ENCODE data around the gene BACH2. TPM values are rescaled to one million over a fixed set of nuclear protein-coding genes. Genes with fewer than 3 reads are reported as not detected.
"Not testable (repeated sequence)": the region's sequence is repeated elsewhere in the genome, so short reads cannot be mapped to it uniquely, and the experiment has no call there.

BACH2 gene
- total and polyA plus RNA-seq, 2 of the 4 experiments (the other 2 are of a cell fraction) = 1.3 to 1.4 TPM

- ATAC-seq (ENCODE audit: low read depth) = no peak
- no peaks in the 10 kb centered on the region for H3K4me1 ChIP-seq (ENCODE audit: control insufficient read depth, insufficient read depth, low read length)
- no peak overlapping the region for H3K56ac ChIP-seq (ENCODE audit: extremely low read depth, insufficient read depth, low read length)
- no peak overlapping the region for H3K4me2 ChIP-seq (ENCODE audit: low read depth, low read length)
- no peak overlapping the region for H2BK15ac ChIP-seq (ENCODE audit: low read depth, low read length)
- no peak overlapping the region for H2AFZ ChIP-seq (replicated peaks; ENCODE audit: low read length, poor library complexity)
- no peak overlapping the region for H3K14ac ChIP-seq (replicated peaks; ENCODE audit: low read depth, low read length)
- H4K91ac ChIP-seq (ENCODE audit: insufficient read depth, low read depth, low read length) = no peak overlapping the region
- no peak overlapping the region for H2BK20ac ChIP-seq (ENCODE audit: low read depth, low read length)
- H3K36me3 ChIP-seq (ENCODE audit: control insufficient read depth, insufficient read depth, low read length) = no peaks in the 10 kb centered on the region; the same call in 1 of the 2 replicates
- intact Hi-C loops (cut with micrococcal nuclease) (no loop called here), dilution Hi-C loops (cut with HindIII; ENCODE audit: low sequenced_read_pairs, unreplicated experiment) (no loop called here), in situ Hi-C loops (cut with MboI; ENCODE audit: low sequenced_read_pairs) (no loop called here)
- H2BK120ac ChIP-seq (ENCODE audit: low read depth, low read length) = no peak overlapping the region
- no peak overlapping the region for H3K27ac ChIP-seq (ENCODE audit: insufficient read depth, low read length)
- H2AK5ac ChIP-seq (ENCODE audit: low read depth, low read length) = no peak overlapping the region
- H4K8ac ChIP-seq (ENCODE audit: low read depth in 2 of 2, low read length in 2 of 2) = no peak overlapping the region
- H3K9me1 ChIP-seq (ENCODE audit: insufficient read depth, low read length) = no peaks in the 10 kb centered on the region; the same call in 1 of the 2 replicates
- no peak overlapping the region for H4K5ac ChIP-seq (ENCODE audit: low read depth, low read length)
- no peak overlapping the region for H2AK9ac ChIP-seq (replicated peaks; ENCODE audit: low read depth, low read length, poor library complexity)
- no TSS peak for BruUV-seq (replicated peaks)
- WGBS, 2 experiments (ENCODE audit: extremely low coverage in 2 of 2, insufficient read length in 1 of 2) = no CpG with 5 or more reads among the region's 6 CpGs
- H4K20me1 ChIP-seq (ENCODE audit: insufficient read depth, low read length) = no peaks in the 10 kb centered on the region
- no peak overlapping the region for H3K4ac ChIP-seq (ENCODE audit: low read depth, low read length)
- H3K18ac ChIP-seq (ENCODE audit: low read depth, low read length) = no peak overlapping the region
- no peak overlapping the region for H3K23ac ChIP-seq (ENCODE audit: low read depth, low read length)
- no peak overlapping the region for H2BK5ac ChIP-seq (ENCODE audit: low read depth, low read length, poor library complexity, severe bottlenecking)
- DNase-seq = no peak
- no peak overlapping the region for H3K9ac ChIP-seq (ENCODE audit: low read depth, low read length)
- POLR2A ChIA-PET (ENCODE audit: unreplicated experiment) = no interaction called here
- H3K4me3 ChIP-seq (ENCODE audit: insufficient read depth, low read depth, low read length) = no peak overlapping the region
- H3K79me1 ChIP-seq (ENCODE audit: low read depth in 1 of 2, low read length in 2 of 2) = no peaks in the 10 kb centered on the region
- H3K9me3 ChIP-seq (ENCODE audit: control insufficient read depth, insufficient read depth, low read length) = no peaks in the 10 kb centered on the region
- CTCF ChIA-PET = no interaction called here
- H3K27me3 ChIP-seq (ENCODE audit: control insufficient read depth, insufficient read depth, low read length) = no peaks in the 10 kb centered on the region
- TF ChIP-seq CHD1 (IDR thresholded peaks at IDR 0.05; ENCODE audit: low read depth, low read length) = no peak
- no peak for TF ChIP-seq CEBPB (IDR thresholded peaks at IDR 0.05; ENCODE audit: low read depth, low read length)
- TF ChIP-seq RFX5 (IDR thresholded peaks at IDR 0.05; ENCODE audit: low read depth, low read length) = no peak
- no peak for TF ChIP-seq FOS (IDR thresholded peaks at IDR 0.05; ENCODE audit: low read depth, low read length)
Measured at GRCh38 chr6:90209527-90209926, 87.1 kb downstream of the BACH2 start.

- H3K27ac ChIP-seq (ENCODE audit: insufficient read depth, low read length); H2AFZ ChIP-seq (replicated peaks; ENCODE audit: low read length, poor library complexity); DNase-seq; H2AK5ac ChIP-seq (ENCODE audit: low read depth, low read length); H3K23ac ChIP-seq (ENCODE audit: low read depth, low read length); H3K36me3 ChIP-seq (ENCODE audit: control insufficient read depth, insufficient read depth, low read length); H4K8ac ChIP-seq (ENCODE audit: low read depth in 2 of 2, low read length in 2 of 2); H3K79me1 ChIP-seq (ENCODE audit: low read depth in 1 of 2, low read length in 2 of 2); H2BK120ac ChIP-seq (ENCODE audit: low read depth, low read length); H2BK5ac ChIP-seq (ENCODE audit: low read depth, low read length, poor library complexity, severe bottlenecking); H3K18ac ChIP-seq (ENCODE audit: low read depth, low read length); H4K20me1 ChIP-seq (ENCODE audit: insufficient read depth, low read length); H3K27me3 ChIP-seq (ENCODE audit: control insufficient read depth, insufficient read depth, low read length); H2AK9ac ChIP-seq (replicated peaks; ENCODE audit: low read depth, low read length, poor library complexity); BruUV-seq (replicated peaks); H3K4me1 ChIP-seq (ENCODE audit: control insufficient read depth, insufficient read depth, low read length); H2BK15ac ChIP-seq (ENCODE audit: low read depth, low read length); H3K4me2 ChIP-seq (ENCODE audit: low read depth, low read length); H4K5ac ChIP-seq (ENCODE audit: low read depth, low read length); ATAC-seq (ENCODE audit: low read depth); in situ Hi-C loops (cut with MboI; ENCODE audit: low sequenced_read_pairs); H4K91ac ChIP-seq (ENCODE audit: insufficient read depth, low read depth, low read length); H3K9me1 ChIP-seq (ENCODE audit: insufficient read depth, low read length); dilution Hi-C loops (cut with HindIII; ENCODE audit: low sequenced_read_pairs, unreplicated experiment); H3K14ac ChIP-seq (replicated peaks; ENCODE audit: low read depth, low read length); CTCF ChIA-PET; H3K9me3 ChIP-seq (ENCODE audit: control insufficient read depth, insufficient read depth, low read length); H3K4ac ChIP-seq (ENCODE audit: low read depth, low read length); H2BK20ac ChIP-seq (ENCODE audit: low read depth, low read length); POLR2A ChIA-PET (ENCODE audit: unreplicated experiment); H3K56ac ChIP-seq (ENCODE audit: extremely low read depth, insufficient read depth, low read length); H3K4me3 ChIP-seq (ENCODE audit: insufficient read depth, low read depth, low read length); H3K9ac ChIP-seq (ENCODE audit: low read depth, low read length); intact Hi-C loops (cut with micrococcal nuclease): not testable (repeated sequence)
- WGBS, 2 experiments (ENCODE audit: extremely low coverage in 2 of 2, insufficient read length in 1 of 2) = no CpG with 5 or more reads among the region's 2 CpGs
Measured at GRCh38 chr6:90208690-90209089, 88.0 kb downstream of the BACH2 start.
